H9 (cell line): ENCODE results near the gene FMN1. TPM values are rescaled to one million over a fixed set of nuclear protein-coding genes. Genes with fewer than 3 reads are reported as not detected.

Experiments
- DNase-seq: peaks from one replicate; pipeline ENCODE4 v3.0.0-alpha.2; 2017
- H2AFZ ChIP-seq: one replicate; pipeline ENCODE4 v1.6.1; 2013; ENCODE audit warnings: mild to moderate bottlenecking, low read length, control low read depth, moderate library complexity
- H2AK5ac ChIP-seq: 2 replicates; pipeline ENCODE4 v1.6.1; 2013; ENCODE audit warnings: low read length, control low read depth, mixed read lengths; ENCODE audit not compliant: insufficient read length
- H2BK120ac ChIP-seq: one replicate; pipeline ENCODE4 v1.6.1; 2013; ENCODE audit warnings: low read depth, mild to moderate bottlenecking, low read length, control low read depth, inconsistent platforms; ENCODE audit not compliant: poor library complexity, severe bottlenecking
- H2BK12ac ChIP-seq: 2 replicates; pipeline ENCODE4 v1.6.1; 2013; ENCODE audit warnings: low read length, control low read depth, mixed read lengths, low read depth; ENCODE audit not compliant: insufficient read length
- H2BK15ac ChIP-seq: 2 replicates; pipeline ENCODE4 v1.6.1; 2013; ENCODE audit warnings: low read depth, low read length, control low read depth
- H2BK20ac ChIP-seq: one replicate; pipeline ENCODE4 v1.6.1; 2013; ENCODE audit warnings: low read depth, mild to moderate bottlenecking, low read length, control low read depth, inconsistent platforms; ENCODE audit not compliant: poor library complexity, severe bottlenecking
- H2BK5ac ChIP-seq: 2 replicates; pipeline ENCODE4 v1.6.1; 2013; ENCODE audit warnings: low read length, control low read depth, mixed read lengths; ENCODE audit not compliant: insufficient read length
- H3K14ac ChIP-seq: 2 replicates; pipeline ENCODE4 v1.6.1; 2013; ENCODE audit warnings: low read length, control low read depth; ENCODE audit not compliant: insufficient read depth
- H3K18ac ChIP-seq: 2 replicates; pipeline ENCODE4 v1.6.1; 2013; ENCODE audit warnings: low read depth, mild to moderate bottlenecking, mixed read lengths, low read length, control low read depth; ENCODE audit not compliant: insufficient read length
- H3K23ac ChIP-seq: 2 replicates; pipeline ENCODE4 v1.6.1; 2013; ENCODE audit warnings: low read length, control low read depth, mixed read lengths, low read depth; ENCODE audit not compliant: insufficient read length
- H3K23me2 ChIP-seq: 2 replicates; pipeline ENCODE4 v1.6.1; 2013; ENCODE audit warnings: low read depth, mild to moderate bottlenecking, mixed read lengths, low read length, control low read depth; ENCODE audit not compliant: insufficient read length, poor library complexity, severe bottlenecking
- H3K27ac ChIP-seq: 2 replicates; pipeline ENCODE4 v1.5.1; 2013; ENCODE audit warnings: low read length, control low read depth, mixed read lengths, low read depth; ENCODE audit not compliant: insufficient read length
- H3K27me3 ChIP-seq: 2 replicates; pipeline ENCODE4 v1.6.1; 2013; ENCODE audit warnings: low read length, control low read depth, inconsistent platforms; ENCODE audit not compliant: insufficient read depth
- H3K4ac ChIP-seq: 2 replicates; pipeline ENCODE4 v1.6.1; 2013; ENCODE audit warnings: low read depth, mild to moderate bottlenecking, control low read depth, inconsistent platforms, low read length, moderate library complexity
- H3K4me1 ChIP-seq: 2 replicates; pipeline ENCODE4 v1.6.1; 2013; ENCODE audit warnings: low read length, control low read depth, inconsistent platforms; ENCODE audit not compliant: insufficient read depth
- H3K4me2 ChIP-seq: 2 replicates; pipeline ENCODE4 v1.6.1; 2013; ENCODE audit warnings: low read length, control low read depth, mixed read lengths; ENCODE audit not compliant: insufficient read length, insufficient read depth
- H3K56ac ChIP-seq: 2 replicates; pipeline ENCODE4 v1.6.1; 2013; ENCODE audit warnings: low read depth, mild to moderate bottlenecking, mixed read lengths, low read length, control low read depth; ENCODE audit not compliant: insufficient read length
- H3K79me1 ChIP-seq: 2 replicates; pipeline ENCODE4 v1.6.1; 2013; ENCODE audit warnings: low read depth, mild to moderate bottlenecking, moderate library complexity, low read length, control low read depth, inconsistent platforms; ENCODE audit not compliant: insufficient read depth, poor library complexity, severe bottlenecking
- H3K79me2 ChIP-seq: 2 replicates; pipeline ENCODE4 v1.6.1; 2013; ENCODE audit warnings: low read length, control low read depth, inconsistent platforms; ENCODE audit not compliant: insufficient read depth
- H3K9ac ChIP-seq: 2 replicates; pipeline ENCODE4 v1.6.1; 2013; ENCODE audit warnings: low read length, control low read depth, mixed read lengths; ENCODE audit not compliant: insufficient read length; ENCODE audit errors: extremely low read depth
- H3K9me3 ChIP-seq: one replicate; pipeline ENCODE4 v1.6.1; 2013; ENCODE audit warnings: low read depth, low read length, inconsistent platforms; ENCODE audit not compliant: control insufficient read depth
- H3T11ph ChIP-seq: one replicate; pipeline ENCODE4 v1.6.1; 2013; ENCODE audit warnings: mild to moderate bottlenecking, low read length, control low read depth, inconsistent platforms
- H4K20me1 ChIP-seq: one replicate; pipeline ENCODE4 v1.6.1; 2013; ENCODE audit not compliant: control insufficient read depth, insufficient read length, insufficient read depth
- H4K5ac ChIP-seq: 2 replicates; pipeline ENCODE4 v1.6.1; 2013; ENCODE audit warnings: low read depth, mild to moderate bottlenecking, mixed read lengths, low read length, control low read depth; ENCODE audit not compliant: insufficient read length
- H4K8ac ChIP-seq: replicated peaks from 2 replicates; pipeline ENCODE4 v1.6.1; 2013; ENCODE audit warnings: low read length, control low read depth, mixed read lengths, low read depth; ENCODE audit not compliant: insufficient read length
- H4K91ac ChIP-seq: 2 replicates; pipeline ENCODE4 v1.6.1; 2013; ENCODE audit warnings: low read depth, mild to moderate bottlenecking, moderate library complexity, mixed read lengths, low read length, control low read depth; ENCODE audit not compliant: insufficient read length
- H3K27ac Mint-ChIP-seq, 3 experiments: 2 replicates in 2 of 3; 3 replicates in 1 of 3; pipeline ENCODE4 v1.8.0; 2020 to 2021; ENCODE audit warnings: mixed read lengths in 3 of 3, mild to moderate bottlenecking in 1 of 3, moderate library complexity in 1 of 3
- H3K27me3 Mint-ChIP-seq: 2 replicates; pipeline ENCODE4 v1.8.0; 2021; ENCODE audit warnings: low read depth, mild to moderate bottlenecking, moderate library complexity, mixed read lengths
- H3K36me3 Mint-ChIP-seq, 3 experiments: 2 replicates in 2 of 3; 3 replicates in 1 of 3; pipeline ENCODE4 v1.8.0; 2020 to 2021; ENCODE audit warnings: low read depth in 3 of 3, mixed read lengths in 3 of 3; ENCODE audit not compliant: insufficient read depth in 1 of 3
- H3K4me1 Mint-ChIP-seq, 2 experiments: 2 replicates each; pipeline ENCODE4 v1.8.0; 2020; ENCODE audit warnings: mixed read lengths in 2 of 2
- H3K4me3 Mint-ChIP-seq, 2 experiments: 2 replicates in 1 of 2; 3 replicates in 1 of 2; pipeline ENCODE4 v1.8.0; 2020 to 2021; ENCODE audit warnings: mild to moderate bottlenecking in 2 of 2, mixed read lengths in 2 of 2, moderate library complexity in 1 of 2
- H3K9me3 Mint-ChIP-seq, 2 experiments: 2 replicates in 1 of 2; 3 replicates in 1 of 2; pipeline ENCODE4 v1.8.0; 2020; ENCODE audit warnings: mild to moderate bottlenecking in 2 of 2, mixed read lengths in 2 of 2, moderate library complexity in 1 of 2
- WGBS: extraction: QIAGEN DNeasy Blood & Tissue Kit; methylation state at CpG from one replicate; pipeline ENCODE4 v1.1.7; 2013; ENCODE audit warnings: missing lambda C conversion rate, low lambda C conversion rate, mixed read lengths; ENCODE audit not compliant: insufficient read length; ENCODE audit errors: extremely low coverage; 5-methylcytosine and 5-hydroxymethylcytosine counted together
- total RNA-seq: library from RNA; stranded (reverse); gene quantifications from 2 replicates; pipeline ENCODE4 v1.2.1, GENCODE V29; 2021
- TF ChIP-seq, protein P1 (sequence below): fragments of 200-600 bp; sonication (generic); conservative IDR thresholded peaks from 3 replicates; pipeline ENCODE4 v1.8.0; 2021; ENCODE audit warnings: antibody characterized with exemption, mild to moderate bottlenecking

The FMN1 gene
- total RNA-seq, 1 experiment from 2014 or later = 1.9 TPM

DNA sequence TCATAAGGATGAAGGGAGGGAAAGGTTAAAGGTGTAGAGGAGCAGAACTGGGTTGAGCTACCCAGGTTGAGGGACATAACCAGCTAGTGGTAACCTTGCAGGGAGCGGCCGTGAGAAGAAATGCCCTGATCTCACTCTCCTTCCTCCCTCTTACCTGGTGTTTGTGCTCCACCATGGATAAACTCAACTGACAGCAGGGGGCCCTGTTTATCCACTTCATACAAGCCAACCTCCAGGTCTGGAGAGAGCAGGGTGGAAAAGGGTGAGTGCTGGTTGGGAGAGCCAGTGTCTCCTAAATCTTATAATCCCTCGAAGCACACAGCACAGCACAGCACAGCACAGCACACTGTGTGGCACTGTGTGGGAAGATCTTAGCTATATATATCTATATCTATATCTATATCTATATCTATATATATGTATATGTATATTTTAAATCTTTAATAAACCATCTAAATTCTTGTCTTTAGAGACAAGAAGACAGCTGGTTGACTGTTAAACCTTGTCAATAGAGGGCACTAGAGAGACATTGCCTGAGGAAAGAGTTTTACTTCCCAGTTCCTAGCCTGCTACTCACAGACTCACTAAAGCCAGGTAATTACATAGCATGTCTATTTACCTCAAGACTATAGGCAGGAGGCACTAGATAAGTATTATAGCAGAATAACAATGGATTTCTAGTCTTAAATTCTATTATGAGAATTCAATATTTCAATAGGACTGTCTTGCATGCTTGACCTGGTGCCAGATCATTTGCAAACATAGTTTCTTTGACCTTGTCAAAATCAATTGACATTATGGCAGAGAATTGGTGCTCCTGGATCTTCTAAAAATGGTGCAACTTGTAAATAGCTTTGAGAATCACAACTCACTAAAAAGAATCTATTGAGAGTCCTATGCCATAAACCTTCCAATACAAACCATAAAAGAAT, 21.7 kb upstream of the FMN1 start:
- H3K23ac ChIP-seq = no peak overlapping the region
- no peaks in the 10 kb centered on the region for H3K4me1 Mint-ChIP-seq
- H3T11ph ChIP-seq = no peak overlapping the region
- no peak overlapping the region for H4K91ac ChIP-seq
- TF ChIP-seq, protein P1, sequence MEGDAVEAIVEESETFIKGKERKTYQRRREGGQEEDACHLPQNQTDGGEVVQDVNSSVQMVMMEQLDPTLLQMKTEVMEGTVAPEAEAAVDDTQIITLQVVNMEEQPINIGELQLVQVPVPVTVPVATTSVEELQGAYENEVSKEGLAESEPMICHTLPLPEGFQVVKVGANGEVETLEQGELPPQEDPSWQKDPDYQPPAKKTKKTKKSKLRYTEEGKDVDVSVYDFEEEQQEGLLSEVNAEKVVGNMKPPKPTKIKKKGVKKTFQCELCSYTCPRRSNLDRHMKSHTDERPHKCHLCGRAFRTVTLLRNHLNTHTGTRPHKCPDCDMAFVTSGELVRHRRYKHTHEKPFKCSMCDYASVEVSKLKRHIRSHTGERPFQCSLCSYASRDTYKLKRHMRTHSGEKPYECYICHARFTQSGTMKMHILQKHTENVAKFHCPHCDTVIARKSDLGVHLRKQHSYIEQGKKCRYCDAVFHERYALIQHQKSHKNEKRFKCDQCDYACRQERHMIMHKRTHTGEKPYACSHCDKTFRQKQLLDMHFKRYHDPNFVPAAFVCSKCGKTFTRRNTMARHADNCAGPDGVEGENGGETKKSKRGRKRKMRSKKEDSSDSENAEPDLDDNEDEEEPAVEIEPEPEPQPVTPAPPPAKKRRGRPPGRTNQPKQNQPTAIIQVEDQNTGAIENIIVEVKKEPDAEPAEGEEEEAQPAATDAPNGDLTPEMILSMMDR = peak; percentile 81
- no peaks in the 10 kb centered on the region for H3K9me3 ChIP-seq
- no peaks in the 10 kb centered on the region for H3K79me1 ChIP-seq
- no peak overlapping the region for H3K4ac ChIP-seq
- no peaks in the 10 kb centered on the region for H3K79me2 ChIP-seq
- no peak overlapping the region for H3K4me3 Mint-ChIP-seq
- peaks cover 0 to 3% of the 10 kb centered on the region in 2 experiments; a peak in 1 of 5 replicates for H3K9me3 Mint-ChIP-seq
- H3K14ac ChIP-seq = no peak overlapping the region
- no peak overlapping the region for H2BK20ac ChIP-seq
- H2AFZ ChIP-seq = no peak overlapping the region
- H2BK12ac ChIP-seq = no peak overlapping the region
- no peak overlapping the region for H2BK15ac ChIP-seq
- H3K56ac ChIP-seq = no peak overlapping the region
- no peak overlapping the region for H4K8ac ChIP-seq
- no peak overlapping the region for H2AK5ac ChIP-seq
- no peaks in the 10 kb centered on the region for H3K4me1 ChIP-seq
- no CpG with 5 or more reads among the region's 3 CpGs for WGBS
- no peak for DNase-seq
- no peaks in the 10 kb centered on the region for H3K36me3 Mint-ChIP-seq
- no peak overlapping the region for H2BK5ac ChIP-seq
- no peaks in the 10 kb centered on the region for H3K27me3 Mint-ChIP-seq
- no peak overlapping the region for H3K27ac Mint-ChIP-seq
- no peak overlapping the region for H2BK120ac ChIP-seq
- H3K27me3 ChIP-seq = no peaks in the 10 kb centered on the region
- no peak overlapping the region for H4K5ac ChIP-seq
- H3K18ac ChIP-seq = no peak overlapping the region
- H3K27ac ChIP-seq = no peak overlapping the region
- H3K23me2 ChIP-seq = no peaks in the 10 kb centered on the region
- H3K4me2 ChIP-seq = no peak overlapping the region
- no peak overlapping the region for H3K9ac ChIP-seq
- no peaks in the 10 kb centered on the region for H4K20me1 ChIP-seq
